SU-DHL-6 (cell line): ENCODE results near the gene TEAD3.

Source experiments
- EZH2phosphoT487 ChIP-seq: fragments of 200-600 bp; sonication (generic), shearing (Covaris generic); conservative IDR thresholded peaks from 2 replicates; pipeline ENCODE4 v1.6.1; 2018; ENCODE audit warnings: mild to moderate bottlenecking, antibody characterized with exemption, low read length, moderate library complexity, mixed read lengths
- TF ChIP-seq, protein P1 (sequence below): fragments of 200-600 bp; sonication (generic); IDR thresholded peaks from one replicate; pipeline ENCODE4 v1.5.1; 2017; ENCODE audit warnings: antibody characterized with exemption, mild to moderate bottlenecking, low read length, moderate library complexity; ENCODE audit not compliant: insufficient read depth, poor library complexity, severe bottlenecking

DNA sequence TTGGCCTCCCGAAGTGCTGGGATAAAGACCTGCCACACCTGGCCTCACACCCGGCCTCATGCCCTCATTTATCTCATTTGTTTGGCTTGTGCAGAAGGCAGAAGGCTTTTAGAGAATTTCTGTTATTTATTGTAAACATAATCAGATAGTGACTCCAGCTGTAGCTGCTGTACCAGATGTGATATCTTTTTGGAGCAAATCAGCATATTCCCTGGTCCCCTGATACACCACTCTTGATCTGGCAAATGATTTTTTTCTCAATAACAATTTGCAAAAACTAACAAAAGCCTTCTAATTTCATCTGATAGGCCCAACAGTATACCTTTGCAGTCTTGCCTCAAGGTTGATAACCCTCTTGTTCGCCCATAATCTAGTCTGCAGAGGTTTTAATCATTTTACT lies 42.3 kb upstream of the TEAD3 start:
- TF ChIP-seq, protein P1, sequence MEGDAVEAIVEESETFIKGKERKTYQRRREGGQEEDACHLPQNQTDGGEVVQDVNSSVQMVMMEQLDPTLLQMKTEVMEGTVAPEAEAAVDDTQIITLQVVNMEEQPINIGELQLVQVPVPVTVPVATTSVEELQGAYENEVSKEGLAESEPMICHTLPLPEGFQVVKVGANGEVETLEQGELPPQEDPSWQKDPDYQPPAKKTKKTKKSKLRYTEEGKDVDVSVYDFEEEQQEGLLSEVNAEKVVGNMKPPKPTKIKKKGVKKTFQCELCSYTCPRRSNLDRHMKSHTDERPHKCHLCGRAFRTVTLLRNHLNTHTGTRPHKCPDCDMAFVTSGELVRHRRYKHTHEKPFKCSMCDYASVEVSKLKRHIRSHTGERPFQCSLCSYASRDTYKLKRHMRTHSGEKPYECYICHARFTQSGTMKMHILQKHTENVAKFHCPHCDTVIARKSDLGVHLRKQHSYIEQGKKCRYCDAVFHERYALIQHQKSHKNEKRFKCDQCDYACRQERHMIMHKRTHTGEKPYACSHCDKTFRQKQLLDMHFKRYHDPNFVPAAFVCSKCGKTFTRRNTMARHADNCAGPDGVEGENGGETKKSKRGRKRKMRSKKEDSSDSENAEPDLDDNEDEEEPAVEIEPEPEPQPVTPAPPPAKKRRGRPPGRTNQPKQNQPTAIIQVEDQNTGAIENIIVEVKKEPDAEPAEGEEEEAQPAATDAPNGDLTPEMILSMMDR = no peak
- no peak for TF ChIP-seq EZH2phosphoT487
